ENCODE measurements around the gene YTHDF2. TPM values are rescaled to one million over a fixed set of nuclear protein-coding genes. Genes with fewer than 3 reads are reported as not detected.

YTHDF2 gene
- total and polyA plus RNA-seq, 9 of the 15 experiments (the other 6 are each of a cell fraction or from before 2014, with no cell fraction given) = 41.0 to 111 (median 83.3) TPM

- TF ChIP-seq THAP12 (CRISPR knock-in tag; IDR thresholded peaks at IDR 0.05) (peak; percentile 99), NCOA4 (IDR thresholded peaks at IDR 0.05; ENCODE audit: partially characterized antibody) (no peak), SMARCA4 (IDR thresholded peaks at IDR 0.05) (peak; percentile 18; the same call in 1 of the 2 replicates), SAP30 (IDR thresholded peaks at IDR 0.05; ENCODE audit: borderline replicate concordance, insufficient read depth, low read depth, low read length, poor library complexity, severe bottlenecking) (peak; percentile 70), EP400 (IDR thresholded peaks at IDR 0.05) (peak; percentile 98), HDAC3 (IDR thresholded peaks at IDR 0.05; ENCODE audit: borderline replicate concordance, partially characterized antibody) (peak; percentile 73), L3MBTL2 (IDR thresholded peaks at IDR 0.05) (peak; percentile 92), HEY1 (CRISPR knock-in tag; IDR thresholded peaks at IDR 0.05; ENCODE audit: borderline replicate concordance) (no peak), PBX2 (CRISPR knock-in tag; IDR thresholded peaks at IDR 0.05; ENCODE audit: low read depth) (peak; percentile 30; the same call in 1 of the 2 replicates), PBX2 (tag; conservative IDR thresholded peaks at IDR 0.05; ENCODE audit: low read depth) (no peak), HNRNPK (IDR thresholded peaks at IDR 0.05; ENCODE audit: low read depth, low read length, poor library complexity, severe bottlenecking) (peak; percentile 57), GATAD2A (IDR thresholded peaks at IDR 0.05) (peak; percentile 62; the same call in 1 of the 2 replicates), ZNF263 (CRISPR knock-in tag; IDR thresholded peaks at IDR 0.05; ENCODE audit: borderline replicate concordance) (peak; percentile 27), IRF9 (tag; IDR thresholded peaks at IDR 0.05) (no peak), CUX1 (CRISPR knock-in tag; IDR thresholded peaks at IDR 0.05) (no peak)
These were observed at the start of gene YTHDF2 (continued) for GRCh38 chr1:28736450-28737306.
